AG08396 (cell line): ENCODE results near the gene SPATA31A6.
"Not testable (repeated sequence)": the region's sequence is repeated elsewhere in the genome, so short reads cannot be mapped to it uniquely, and the experiment has no call there.

Experiments
- DNase-seq: peaks from one replicate; pipeline ENCODE4 v3.0.0; 2012; ENCODE audit warnings: low spot score, mixed read lengths

Gene SPATA31A6

DNA sequence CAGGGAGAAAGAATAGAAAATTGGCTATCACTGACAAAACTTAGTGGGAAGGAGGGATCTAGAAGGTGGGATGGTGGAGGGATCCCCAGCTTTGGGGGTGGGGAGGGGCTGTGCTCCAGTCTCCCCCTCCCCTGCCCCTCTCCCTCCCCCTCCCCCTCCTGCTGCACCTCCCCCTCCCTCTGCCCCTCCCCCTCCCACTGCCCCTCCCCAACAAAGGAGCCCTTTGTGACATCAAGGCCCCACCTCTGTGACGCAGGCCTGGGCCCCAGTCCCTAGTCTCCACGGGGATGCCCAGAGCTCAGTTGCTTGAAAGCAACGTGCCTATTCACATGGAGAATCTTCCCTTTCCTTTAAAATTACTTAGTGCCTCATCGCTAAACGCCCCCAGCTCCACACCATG, at the start of gene SPATA31A6:
Gene SPATA31A6 (plus strand): TSS at position 301 of the 400 bp plus-strand sequence. CDS start 29 bp downstream, at position 330.
- DNase-seq = not testable (repeated sequence)

DNA sequence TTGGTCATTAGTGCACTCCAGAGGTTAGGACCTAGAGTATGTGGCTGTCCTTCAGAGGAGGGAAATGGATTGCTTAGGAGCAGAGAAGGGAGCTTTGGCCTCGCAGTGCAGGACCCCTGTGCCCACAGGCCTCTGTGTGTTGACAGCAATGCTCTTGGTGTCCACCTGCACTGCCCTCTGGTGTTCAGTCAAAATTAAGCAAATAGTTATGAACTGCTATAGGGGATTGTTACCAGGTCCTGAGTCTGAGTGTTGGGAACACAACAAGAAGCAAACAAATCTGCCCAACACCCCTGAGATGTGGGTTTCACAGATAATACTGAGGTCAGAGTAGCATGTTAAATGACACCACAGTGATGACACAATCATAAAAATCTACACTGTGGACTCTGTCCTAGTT, 23.2 kb upstream of the SPATA31A6 start:
- not testable (repeated sequence) for DNase-seq

DNA sequence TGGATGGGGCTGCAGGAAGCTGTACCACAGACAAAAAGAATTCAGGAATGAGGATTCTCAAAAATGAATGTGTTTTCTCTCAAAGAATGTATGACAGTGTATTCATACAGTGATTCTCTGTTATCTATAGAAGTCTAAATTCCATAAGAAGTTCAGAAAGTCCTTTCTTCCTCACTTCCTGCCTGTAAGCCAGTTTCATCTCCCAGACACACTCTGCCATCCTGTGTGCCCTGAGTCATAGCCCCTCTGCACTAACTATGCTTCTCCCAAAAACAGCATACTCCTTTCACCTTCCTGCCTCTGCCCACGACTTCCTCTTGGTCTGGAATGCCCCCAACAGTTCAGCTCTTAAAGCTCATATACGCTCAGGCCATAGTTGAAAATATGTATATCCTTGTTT, 36.4 kb downstream of the SPATA31A6 start:
- not testable (repeated sequence) for DNase-seq

DNA sequence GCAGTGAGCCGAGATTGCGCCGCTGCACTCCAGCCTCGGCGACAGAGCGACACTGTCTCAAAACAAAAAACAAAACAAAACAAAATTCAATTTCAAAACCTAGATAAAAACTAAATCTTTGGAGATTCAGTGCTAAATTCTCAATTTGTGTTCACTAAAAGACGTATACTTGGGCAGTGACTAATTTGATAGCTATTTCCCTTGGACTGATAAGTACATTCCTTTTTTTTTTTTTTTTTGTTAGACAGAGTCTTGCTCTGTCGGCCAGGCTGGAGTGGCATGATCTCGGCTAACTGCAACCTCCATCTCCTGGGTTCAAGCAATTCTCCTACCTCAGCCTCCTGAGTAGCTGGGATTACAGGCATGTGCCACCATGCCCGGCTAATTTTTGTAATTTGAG, 39.8 kb downstream of the SPATA31A6 start:
- DNase-seq = not testable (repeated sequence)

DNA sequence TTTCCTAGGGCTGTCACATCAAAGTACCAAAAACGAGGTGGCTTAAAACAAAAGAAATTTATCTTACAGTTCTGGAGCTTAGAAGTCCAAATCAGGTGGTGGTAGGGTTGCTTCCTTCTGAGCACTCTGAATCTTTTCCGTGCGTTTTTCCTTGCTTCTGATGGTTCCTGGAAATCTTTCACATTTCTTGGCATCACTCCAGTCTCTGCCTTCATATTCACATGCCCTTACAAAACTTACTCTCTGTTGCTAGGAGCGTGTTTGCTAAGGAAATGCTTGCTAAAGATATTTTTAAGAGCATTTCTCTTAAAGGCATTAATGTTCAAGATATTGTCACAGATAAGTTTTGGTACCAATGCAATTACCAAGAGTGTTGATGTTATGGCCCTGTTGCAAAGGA, 49.6 kb downstream of the SPATA31A6 start:
- DNase-seq = not testable (repeated sequence)

DNA sequence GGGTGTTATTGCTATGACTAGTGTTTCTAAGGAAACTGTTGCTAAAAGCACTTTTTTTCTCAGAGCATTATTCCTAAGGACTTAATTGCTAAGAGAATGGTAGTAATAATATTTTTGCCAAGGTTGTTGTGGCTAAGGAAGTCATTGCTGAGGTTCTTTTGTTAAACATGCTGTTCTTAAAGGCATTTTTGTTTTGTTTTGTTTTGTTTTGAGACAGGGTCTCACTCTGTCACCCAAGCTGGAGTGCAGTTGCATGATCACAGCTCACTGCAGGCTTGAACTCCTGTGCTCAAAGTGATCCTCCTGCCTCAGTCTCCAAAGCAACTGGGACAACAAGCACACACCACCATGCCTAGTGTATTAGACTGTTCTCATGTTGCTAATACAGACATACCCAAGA, 51.2 kb downstream of the SPATA31A6 start:
- not testable (repeated sequence) for DNase-seq

DNA sequence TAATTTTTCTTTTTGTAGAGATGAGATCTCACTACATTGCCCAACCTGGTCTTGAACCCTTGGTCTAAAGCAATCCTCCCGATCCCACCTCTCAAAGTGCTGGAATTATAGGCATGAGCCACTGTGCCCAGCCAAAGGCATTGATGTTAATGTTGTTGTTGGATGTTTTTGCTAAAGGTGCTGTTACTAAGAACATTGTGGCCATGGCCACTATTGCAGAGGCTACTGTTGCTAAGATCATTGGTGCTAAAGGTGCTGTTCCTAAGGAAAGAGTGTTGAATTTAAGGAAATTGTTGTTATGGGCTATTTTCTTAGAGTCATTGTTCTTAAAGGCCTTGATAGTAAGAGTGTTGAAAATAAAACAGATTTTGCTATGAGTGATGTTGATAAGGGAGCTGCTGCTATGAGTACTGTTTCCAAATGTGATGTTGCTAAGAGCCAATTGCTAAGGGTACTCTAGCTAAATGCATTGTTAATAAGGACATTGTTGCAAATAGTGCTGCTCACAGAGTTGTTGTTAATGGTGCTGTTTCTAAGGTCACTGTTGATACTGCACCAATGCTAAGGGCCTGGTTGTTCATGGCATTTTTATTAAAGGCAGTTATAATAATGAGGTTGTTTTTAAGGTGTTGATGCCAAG, 52.0 kb downstream of the SPATA31A6 start:
- DNase-seq = not testable (repeated sequence)

DNA sequence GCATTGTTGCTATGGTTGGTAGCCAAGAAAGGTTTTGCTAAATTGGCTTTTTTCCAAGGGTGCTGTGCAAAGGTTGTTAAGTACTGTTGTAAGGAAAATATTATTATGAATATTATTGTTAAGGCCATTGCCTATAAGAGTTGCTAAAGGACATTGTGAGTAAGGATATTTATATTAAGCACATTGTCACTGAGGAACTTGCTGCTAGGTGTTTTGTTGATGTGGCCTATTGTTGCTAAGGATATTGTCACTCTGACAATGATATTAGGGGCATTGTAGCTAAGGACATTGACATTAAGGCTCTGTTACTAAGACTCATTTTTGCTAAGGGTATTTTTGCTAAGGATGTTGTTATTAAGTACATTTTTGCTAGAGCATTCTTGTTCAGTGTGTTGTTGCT, 52.6 kb downstream of the SPATA31A6 start:
- DNase-seq = not testable (repeated sequence)

DNA sequence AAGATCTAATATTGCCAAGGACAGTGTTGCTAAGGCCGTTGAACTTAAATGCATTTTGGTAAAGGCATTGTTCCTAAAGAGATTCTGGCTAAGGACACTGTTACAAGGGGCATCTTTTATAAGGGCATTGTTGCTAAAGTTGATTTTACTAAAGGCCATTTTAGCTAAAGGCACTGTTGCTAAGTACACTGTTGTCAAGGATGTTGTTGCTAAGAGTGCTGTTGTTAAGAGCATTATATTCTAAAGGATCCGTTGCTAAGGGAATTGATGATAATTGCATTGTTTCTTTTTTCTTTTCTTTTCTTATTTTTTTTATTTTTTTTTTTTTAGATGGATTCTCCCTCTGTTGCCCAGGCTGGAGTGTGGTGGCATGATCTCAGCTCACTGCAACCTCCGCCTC, 53.9 kb downstream of the SPATA31A6 start:
- not testable (repeated sequence) for DNase-seq

DNA sequence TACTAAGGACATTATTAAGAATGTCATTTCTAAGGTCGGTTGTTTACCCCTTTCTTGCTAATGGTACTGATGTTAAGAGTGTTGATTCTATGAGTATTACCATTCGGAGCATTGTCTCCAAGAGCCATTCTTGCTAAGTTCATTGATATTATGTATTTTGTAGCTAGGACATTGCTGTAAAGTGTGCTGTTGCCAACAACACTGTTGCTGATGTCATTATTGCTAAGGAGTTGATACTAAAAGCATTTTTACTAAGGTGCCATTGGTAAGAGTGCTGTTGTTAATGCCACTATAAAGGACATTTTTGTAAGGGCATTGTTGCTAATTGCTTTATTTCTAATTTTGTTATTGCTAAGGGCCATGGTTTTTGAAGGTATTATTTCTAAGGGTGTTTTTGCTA, 55.4 kb downstream of the SPATA31A6 start:
- not testable (repeated sequence) for DNase-seq
